NCI-H460 (cell line): Measurements from ENCODE around the gene TIMM44. TPM values are rescaled to one million over a fixed set of nuclear protein-coding genes. Genes with fewer than 3 reads are reported as not detected.
"Not testable (repeated sequence)": the region's sequence is repeated elsewhere in the genome, so short reads cannot be mapped to it uniquely, and the experiment has no call there.

Source experiments
- DNase-seq: peaks from one replicate; pipeline ENCODE4 v3.0.0-alpha.2; 2016; ENCODE audit warnings: low read depth; ENCODE audit errors: extremely low read depth
- total RNA-seq: library from RNA; depleted of rRNA; stranded (reverse); fragments of >200 nt; shearing (Covaris generic); gene quantifications from 2 replicates; pipeline ENCODE4 v1.2.3, GENCODE V29; 2014

TIMM44 gene
- total RNA-seq, 1 experiment from 2014 or later: 135 TPM

DNA sequence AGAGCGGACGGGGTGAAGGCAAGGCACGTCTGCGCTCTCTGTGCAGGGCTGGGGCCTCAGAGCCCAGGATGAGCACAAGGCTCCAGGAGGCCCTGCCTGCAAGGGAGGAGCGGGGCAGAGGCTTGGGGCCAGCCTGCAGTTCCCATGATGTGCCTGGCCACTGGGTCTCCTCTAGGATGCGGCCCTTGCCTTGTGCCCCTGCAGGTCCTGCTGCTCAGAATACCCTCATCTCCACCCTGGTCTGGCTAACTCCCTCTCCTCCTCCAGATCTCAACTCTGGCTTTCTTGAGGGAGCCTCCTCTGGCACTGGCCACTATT is 34.2 kb upstream of the TIMM44 start:
- no peak for DNase-seq

DNA sequence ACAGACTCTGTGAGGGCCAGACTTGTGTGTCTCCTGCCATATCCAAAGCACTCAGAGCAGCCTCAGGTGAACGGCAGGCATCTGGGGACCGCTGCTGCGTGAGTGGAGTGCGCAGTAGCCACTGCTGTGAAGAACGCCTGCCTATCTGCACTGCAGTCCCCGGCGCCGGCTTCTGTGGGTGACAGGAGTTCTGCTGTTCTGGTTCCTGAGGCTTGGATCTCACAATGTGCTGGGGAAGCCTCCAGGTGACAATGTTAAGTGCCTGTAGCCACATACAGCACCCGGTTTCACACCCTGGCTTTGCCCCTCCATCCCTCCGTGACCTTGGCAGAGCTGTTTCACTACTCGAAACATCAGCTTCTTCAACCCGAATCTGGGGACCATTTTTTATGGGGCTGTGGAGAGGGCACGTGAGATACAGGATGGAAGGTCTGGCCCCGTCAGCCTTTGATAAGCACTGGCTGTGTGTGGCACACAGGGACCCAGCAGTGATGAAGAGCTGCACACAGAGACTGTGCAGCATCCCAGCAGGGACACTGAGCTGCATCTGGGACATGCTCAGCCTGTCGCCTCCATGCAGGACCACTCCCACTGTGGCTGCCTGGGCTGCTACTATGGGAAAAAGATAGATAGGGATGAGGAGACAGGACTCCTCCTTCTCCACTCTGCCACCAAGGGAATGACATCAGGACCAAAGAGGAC is 33.7 kb upstream of the TIMM44 start:
- no peak for DNase-seq

DNA sequence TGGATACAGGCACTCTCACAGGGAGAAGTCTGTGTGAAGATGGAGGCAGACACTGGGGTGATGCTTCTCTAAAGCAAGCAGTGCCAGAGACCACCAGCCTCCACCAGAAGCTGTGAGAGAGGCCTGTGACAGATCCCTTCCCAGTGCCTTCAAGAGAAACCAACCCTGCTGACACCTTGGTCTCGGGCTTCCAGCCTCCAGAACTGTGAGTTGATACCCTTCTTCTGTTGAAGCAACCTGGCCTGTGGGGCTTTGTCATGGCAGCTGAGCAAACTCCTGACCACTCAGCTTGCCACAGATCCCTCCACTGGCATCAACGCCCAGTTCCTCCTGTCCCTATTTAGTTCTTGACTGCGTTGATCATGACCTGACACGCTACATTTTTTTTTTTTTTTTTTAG is 33.0 kb upstream of the TIMM44 start:
- no peak for DNase-seq

DNA sequence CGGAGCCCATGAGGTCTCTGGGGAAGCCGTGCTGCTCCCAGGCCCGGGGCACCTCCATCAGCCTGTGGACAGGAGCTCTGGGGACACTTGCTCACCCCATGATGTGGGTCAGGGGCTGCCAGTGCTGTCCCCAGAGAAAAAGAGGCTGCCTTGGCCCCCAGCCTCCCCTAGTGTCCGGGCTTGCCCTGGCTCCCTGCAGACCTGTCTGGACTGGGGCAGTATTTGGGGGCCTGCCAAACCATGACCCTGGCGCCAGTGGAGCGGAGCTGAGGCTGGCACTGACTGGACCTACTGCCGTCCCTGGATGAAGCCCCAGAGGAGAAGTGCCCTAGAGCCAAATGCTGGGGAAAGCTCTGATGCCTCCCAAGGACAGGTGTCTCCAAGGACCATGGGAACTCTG is 31.6 kb upstream of the TIMM44 start:
- DNase-seq: no peak

DNA sequence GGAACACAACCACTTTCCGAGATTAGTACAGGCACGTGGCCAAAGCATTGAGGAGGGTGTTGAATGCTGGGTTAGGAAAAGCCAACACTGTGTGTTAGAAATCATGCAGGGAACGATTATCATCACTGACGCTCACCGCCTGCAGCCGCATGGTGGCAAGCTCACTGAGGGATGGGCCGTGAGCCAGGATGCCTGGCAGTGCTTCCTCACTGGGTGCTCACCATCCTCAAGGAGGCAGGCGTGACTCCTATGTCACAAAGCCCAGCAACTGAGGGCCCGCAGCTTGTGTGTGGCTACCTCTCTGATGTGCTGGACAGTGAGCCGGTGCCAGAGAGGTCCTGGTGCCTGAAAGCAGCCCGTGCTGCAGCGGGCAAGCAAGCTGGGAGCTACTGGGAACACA is 30.4 kb upstream of the TIMM44 start:
- no peak for DNase-seq

DNA sequence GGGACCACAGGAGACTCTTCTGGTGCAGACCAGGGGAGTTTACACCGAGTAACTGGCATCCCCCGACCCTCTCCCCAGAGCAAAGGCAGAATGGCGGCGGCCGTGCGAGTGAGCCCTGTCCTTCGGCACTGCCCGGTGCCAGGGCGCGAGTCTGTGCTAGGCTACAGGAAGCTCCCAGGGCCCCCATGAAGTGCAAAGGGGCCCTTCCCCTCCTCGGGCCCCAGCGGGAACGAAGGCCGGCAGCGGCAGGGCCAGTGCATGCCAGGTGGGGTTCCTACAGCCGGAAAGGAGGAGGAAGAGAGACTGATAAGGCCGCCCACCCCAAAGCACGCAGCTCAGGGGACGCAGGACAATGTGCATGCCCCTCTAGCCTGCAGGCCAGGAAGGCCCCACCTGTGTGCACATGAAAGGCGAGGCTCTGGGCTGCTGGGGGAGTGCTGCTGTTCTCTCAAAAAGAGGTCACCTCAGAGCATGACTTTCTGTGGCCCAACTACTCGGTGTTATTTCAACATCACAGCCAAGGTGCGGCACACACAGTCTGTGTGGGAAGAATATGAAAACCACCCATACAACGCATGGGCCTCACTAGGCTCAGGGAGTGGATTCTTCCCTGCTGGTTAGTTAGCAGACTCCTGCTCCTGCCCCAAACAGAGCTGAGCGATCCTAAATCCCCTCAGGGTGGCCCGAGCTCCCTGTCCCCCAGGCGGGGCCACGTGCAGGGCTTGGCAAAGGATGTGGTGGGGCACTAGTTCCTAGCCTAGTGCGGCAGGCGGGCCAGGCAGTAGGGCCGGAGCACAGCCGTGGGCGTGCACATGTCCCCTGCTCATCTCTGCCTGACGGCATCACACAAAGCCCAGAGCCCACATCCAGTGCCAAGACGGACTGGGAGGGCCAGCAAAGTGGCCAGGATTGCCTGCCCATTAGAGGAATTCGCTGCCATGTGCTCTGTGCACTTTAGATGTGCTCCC is 28.4 kb upstream of the TIMM44 start:
- DNase-seq: no peak

DNA sequence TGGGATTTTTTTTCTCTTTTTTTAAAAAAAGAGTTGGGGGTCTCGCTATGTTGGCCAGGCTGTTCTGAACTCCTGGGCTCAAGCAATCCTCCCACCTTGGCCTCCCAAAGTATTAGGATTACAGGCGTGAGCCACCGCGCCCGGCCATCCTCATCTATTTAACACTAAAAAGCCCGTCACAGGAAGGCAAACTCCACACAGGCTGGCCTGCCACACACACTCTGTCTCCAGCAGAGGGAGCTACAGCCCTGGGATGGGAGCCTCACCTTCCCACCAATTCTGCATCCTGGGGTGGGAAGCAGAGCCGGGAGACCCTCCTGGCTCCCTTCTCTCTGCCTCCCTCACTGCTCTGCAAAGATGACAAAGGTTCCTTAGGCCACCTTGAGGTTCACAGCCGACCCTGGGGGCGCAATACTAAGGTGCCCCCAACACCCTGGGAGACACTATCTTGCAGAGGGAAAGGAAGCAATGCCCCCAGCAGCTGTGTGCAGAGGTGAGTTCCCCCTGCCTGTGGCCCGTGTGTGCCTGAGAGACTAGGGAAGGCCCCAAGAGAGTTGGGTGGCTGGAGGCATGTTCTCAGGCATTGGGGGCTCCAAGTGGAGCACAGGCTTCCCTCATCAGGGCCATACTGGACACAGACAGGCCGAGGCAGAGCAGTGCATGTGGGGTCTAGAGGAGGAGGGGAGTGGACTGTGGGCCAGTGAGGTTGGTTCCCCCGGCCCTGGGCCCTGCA is 27.4 kb upstream of the TIMM44 start:
- DNase-seq: peak; percentile 35

DNA sequence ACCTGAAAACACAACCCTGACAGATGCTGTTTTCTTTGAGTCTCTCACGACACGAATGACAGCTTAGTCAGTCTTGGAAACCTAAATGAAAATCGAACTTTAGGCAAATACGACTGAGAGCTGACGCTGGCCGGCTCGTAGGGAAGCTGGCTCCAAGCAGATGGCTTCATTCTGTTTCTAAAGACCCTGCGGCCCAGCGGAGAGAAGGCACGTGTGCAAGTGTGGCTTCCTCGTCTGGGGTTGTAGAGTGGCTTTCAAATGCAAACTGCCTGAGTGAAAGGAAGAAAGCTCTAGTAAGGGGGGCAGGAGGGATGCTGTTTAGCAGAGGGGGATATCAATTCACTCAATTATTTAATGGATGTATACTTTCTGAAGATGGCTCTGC is 26.1 kb upstream of the TIMM44 start:
- DNase-seq: no peak

DNA sequence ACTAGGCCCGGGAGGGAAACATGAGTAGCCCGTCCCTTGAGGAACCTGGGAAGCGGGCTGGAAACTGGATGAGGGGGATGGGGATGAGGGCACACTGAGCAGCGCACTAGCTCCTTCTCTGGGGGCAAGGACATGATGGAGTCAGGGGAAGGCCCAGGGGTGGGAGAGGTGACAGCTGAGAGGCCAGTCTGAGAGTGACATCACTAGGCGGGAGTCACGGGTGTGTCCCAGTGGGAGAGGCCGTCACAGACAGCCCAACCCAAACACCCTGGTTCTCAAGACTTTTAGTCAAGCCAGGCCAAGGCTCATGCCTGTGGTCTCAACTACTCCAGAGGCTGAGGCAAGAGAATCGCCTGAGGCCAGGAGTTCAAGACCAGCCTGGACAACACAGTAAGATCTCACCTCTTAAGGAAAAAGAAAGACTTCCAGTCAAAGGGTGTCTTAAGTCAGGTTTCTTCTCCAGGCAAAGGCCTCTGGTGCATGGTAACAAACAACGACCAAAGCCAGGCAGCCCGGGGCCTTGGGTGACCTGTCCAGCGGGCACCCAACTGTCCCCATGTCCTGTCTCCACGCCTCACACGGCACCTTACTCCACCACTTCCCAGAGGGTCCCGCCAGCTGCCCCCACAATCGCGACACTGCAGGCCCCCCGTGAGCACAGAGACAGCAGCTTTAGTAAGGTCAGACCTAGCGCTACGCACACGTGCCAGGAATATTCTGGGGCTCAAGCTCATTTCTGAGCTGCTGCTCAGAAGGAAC is 25.5 kb upstream of the TIMM44 start:
- no peak for DNase-seq

DNA sequence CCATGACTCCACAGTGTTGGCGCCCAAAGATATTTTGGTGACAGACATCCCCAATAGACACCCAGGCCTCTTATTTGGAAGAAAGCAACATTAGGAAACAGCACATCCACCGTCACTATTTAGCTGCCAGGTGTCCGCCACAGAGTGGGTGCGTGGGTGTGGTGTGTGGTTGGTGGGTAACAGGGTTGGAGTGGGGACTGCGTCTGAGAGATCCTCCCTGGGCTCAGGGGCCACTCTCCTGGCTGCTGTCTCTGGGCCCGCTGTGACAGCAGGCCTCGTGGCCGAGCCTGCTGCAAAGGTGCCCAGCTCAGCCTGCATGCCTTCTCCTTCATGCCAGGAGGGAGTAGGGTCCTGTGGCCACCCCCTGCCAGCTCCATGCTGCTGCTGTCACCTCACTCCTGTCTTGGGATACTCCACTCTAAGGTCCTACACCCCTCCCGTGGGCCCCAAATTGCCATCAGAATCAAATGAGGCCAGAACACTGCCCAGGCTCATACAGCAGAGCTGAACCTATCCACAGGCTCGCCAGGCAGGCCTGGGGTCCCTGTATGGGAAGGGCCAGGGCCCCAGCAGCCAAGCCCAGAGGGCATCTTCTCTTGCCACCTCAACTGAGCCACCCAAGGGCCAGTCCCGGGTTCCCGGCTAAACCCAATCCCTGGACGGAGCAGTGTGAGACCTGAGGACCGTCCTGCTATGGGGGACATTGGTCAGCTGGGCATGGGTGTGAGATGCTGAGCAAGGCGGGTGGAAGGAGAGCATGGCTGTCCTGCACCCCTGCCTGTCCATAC is 24.7 kb upstream of the TIMM44 start:
- DNase-seq: no peak

DNA sequence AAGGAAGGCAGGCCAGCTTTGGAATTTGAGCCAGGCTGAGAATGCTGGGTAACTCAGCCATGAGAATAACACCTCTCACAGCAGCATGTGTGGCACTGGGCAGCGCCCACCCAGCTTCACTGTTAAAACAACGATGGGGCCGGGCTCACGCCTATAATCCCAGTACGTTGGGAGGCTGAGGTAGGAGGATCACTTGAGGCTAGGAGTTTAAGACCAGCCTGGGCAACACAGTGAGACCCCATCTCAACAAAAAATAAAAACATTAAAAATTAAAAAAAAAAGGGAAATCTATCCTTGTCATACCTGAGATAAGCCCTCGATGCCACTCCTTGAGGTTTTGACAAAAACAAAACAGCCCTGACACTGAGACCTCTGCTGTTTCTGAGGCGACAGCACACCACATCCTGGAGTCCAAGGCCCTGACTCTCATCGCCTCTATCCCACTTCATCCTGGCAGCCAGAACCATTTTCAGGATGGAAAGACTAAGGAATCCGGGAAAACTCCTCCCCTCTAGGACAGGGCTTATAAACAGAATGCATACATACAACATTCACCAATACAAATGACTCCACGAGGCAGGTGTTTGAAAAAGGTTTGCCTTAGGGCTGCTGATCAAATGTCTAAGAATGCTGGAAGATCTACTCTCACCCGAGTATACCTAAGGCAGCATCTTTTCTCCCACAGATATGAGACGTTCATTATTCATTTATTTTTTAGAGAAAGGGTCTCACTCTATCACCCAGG is 22.6 kb upstream of the TIMM44 start:
- DNase-seq: no peak

DNA sequence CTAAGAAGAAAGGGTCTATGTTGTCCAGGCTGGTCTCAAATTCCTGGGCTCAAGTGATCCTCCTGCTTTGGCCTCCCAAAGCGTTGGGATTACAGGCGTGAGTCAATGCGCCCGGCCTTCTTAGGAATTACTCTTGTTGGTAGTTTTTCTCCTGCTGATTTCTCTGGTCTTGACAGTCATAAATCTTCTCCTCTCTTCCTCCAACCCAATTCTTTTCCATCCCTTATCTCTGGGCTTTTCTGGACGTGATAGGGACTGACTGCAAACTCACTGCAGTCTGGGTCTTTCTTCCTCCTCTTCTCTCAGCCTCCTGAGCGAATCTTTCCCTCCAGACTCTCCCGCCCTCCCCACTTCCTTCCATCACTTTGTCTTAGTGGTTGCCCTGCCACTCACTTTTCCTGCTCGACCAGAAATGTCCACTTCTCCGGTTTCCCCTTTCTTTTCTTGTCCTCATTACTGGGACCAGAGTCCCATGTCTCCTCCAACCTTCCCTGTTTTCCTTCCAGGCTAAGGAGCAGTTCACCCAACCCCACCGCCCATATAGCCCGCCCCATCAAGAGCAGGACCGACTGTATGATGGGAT is 21.9 kb upstream of the TIMM44 start:
- DNase-seq: no peak

DNA sequence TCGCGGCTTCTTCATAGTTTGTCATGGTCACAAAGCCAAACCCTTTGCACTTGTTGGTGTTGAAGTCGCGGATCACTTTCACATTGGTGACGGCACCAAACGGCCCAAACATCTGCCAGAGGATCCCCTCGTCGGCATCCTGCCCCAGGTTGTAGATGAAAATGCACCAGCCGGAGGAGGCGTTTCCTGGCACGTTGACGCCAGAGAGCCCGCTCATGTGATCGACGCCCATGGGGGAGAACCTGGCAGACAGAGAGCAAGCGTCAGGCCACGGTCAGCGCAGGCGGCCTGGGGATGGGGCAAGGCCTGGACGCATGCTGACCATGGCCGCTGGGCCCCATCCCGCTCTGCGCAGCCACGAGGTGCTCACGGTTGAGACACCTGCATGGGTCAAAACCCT is 20.1 kb upstream of the TIMM44 start:
- no peak for DNase-seq

DNA sequence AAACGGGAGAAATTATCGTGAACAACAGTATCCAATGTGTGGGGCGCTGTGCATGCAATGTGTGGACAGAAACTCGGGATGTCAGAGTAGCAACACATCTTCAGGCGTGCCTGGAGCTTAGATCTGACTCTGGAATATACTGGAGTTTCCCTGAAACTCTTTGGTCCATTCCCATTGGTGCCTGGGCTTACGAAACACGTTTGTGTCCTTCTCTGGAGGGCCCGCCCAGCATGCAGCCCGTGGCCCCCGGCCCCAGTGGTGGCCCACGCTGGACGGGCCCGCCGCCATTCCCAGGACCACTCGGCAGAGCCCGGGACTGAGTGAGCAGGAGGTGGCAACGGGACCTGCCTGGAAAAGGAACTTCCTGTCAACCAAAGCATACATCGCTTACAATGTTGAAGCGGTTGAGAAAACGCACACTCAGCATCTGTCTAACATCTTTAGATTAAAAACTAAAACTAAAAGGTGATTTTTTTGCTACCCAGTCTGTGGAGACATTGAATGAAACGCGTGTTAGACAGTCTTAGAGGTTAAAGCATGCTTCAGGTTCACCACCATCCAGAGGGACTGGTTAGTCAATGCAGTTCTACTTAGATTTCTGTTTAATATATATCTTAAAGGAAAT is 19.3 kb upstream of the TIMM44 start:
- no peak for DNase-seq

DNA sequence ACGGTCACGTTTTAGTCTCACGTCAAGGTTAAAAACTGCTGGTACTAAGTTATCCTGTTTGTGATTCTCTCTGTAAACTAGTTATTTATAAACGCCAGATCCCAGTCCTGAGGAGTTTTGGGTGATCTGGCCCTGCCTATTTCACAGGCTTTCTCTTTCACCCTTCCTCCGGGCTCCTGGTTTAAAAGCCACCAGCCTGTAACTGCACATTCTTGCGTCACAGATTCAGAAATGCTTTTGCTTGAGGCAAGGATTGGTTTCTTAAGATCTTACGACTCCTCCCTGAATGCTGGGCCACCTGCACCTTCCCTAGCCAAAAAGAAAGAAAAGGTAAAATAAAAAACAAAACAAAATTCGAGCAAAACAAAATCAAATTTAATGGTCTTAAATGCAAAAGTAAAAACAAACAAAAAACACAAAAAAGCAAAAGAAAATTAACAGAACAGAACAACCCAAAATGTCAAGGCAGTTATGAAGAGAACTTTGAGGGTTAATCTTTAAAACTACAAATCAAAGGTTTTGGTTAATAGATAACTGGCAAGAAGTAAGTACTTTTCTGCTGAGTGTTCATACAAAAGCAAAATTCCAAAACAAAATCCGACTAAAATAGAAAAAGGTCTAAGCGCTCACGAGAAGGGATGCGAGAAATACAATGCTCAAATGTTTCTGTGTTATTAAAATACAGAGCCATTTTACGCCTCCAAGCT is 18.6 kb upstream of the TIMM44 start:
- DNase-seq: no peak

DNA sequence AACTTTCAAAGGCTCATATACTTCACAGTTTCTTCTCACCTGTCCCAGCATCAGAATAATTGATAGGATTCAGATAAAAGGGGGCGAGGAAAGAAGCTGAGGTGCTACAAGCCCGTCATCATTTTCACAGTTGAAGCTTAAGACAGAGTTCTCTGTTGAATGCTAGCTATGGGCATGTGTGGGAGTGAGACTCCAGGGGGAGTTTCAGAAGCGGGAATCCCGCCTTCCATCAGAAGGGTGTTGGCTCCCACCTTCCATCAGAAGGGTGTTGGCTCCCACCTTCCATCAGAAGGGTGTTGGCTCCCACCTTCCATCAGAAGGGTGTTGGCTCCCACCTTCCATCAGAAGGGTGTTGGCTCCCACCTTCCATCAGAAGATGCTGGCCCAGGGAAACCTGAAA is 17.6 kb upstream of the TIMM44 start:
- DNase-seq: not testable (repeated sequence)

DNA sequence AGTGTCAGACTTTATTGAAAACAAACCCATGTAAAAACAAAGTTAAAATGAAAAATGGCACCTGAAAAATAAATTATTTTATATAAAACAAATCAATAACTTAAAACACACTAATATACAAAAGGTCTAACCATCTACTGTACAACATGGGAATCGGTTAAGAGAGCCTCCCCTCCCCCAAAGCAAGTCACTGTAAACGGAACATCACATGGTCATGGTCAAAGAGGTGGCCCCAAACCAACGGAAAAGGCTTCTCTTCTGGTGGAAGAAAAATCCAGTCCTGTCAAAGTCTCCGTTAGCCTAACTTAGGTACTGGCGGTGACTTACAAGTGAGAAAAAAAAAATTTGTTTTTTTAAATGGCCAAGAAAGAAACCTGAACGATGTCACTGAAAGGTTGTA is 15.7 kb upstream of the TIMM44 start:
- no peak for DNase-seq

DNA sequence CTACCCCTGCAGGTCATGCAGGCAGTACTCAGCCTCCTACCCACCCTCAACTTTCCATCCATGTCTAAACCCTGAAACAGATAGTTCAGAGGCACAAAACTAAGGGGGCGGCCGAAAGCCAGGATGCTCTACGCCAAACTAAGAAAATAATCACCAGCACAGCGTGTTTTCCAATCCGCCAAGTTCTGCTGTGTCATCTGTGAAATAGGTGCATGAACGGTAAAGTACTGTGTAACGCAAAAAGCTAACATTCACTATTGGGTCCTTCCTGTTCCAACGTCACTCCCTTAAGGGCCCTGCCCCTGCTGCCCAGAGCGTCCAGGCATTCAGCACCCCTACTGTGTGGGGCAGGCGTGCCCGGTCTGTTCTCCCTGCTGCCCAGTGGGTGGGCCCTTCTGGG is 12.2 kb upstream of the TIMM44 start:
- DNase-seq: no peak
